ENCODE data around the gene ANKRD24.
"Not testable (repeated sequence)": the region's sequence is repeated elsewhere in the genome, so short reads cannot be mapped to it uniquely, and the experiment has no call there.

DNA sequence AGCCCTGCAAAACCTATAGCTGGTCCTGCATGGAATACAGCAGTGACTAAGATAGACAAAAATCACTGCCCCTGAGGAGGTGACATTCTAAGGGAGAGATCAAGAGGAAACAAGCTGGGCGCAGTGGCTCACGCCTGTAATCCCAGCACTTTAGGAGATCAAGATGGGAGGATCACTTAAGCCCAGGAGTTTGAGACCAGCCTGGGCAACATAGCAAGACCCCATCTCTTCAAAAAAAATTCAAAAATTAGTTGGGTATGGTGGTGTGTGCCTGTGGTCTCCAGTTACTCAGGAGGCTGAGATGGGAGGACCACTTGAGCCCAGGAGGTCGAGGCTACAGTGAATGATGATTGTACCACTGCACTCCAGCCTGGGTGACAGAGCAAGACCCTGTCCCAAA, 10.0 kb downstream of the ANKRD24 start:
- TF ChIP-seq, protein P1, sequence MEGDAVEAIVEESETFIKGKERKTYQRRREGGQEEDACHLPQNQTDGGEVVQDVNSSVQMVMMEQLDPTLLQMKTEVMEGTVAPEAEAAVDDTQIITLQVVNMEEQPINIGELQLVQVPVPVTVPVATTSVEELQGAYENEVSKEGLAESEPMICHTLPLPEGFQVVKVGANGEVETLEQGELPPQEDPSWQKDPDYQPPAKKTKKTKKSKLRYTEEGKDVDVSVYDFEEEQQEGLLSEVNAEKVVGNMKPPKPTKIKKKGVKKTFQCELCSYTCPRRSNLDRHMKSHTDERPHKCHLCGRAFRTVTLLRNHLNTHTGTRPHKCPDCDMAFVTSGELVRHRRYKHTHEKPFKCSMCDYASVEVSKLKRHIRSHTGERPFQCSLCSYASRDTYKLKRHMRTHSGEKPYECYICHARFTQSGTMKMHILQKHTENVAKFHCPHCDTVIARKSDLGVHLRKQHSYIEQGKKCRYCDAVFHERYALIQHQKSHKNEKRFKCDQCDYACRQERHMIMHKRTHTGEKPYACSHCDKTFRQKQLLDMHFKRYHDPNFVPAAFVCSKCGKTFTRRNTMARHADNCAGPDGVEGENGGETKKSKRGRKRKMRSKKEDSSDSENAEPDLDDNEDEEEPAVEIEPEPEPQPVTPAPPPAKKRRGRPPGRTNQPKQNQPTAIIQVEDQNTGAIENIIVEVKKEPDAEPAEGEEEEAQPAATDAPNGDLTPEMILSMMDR (conservative IDR thresholded peaks at IDR 0.05; ENCODE audit: low read length), result not testable (repeated sequence)
- not testable (repeated sequence) for TF ChIP-seq EZH2phosphoT487 (IDR thresholded peaks at IDR 0.05; ENCODE audit: borderline replicate concordance)
